C4-2B (cell line): ENCODE measurements around the gene NASP.
"Not testable (repeated sequence)": the region's sequence is repeated elsewhere in the genome, so short reads cannot be mapped to it uniquely, and the experiment has no call there.

ENCODE experiments used
- H3K27ac ChIP-seq: fragments of 450-650 bp; 2 replicates; pipeline ENCODE4 v1.5.1; 2017
- CTCF ChIP-seq: fragments of 450-650 bp; conservative IDR thresholded peaks from 2 replicates; pipeline ENCODE4 v1.5.1; 2017; ENCODE audit warnings: mild to moderate bottlenecking
- ZFX ChIP-seq: fragments of 450-650 bp; IDR thresholded peaks from 2 replicates; pipeline ENCODE4 v1.6.1; 2017

Gene NASP

GRCh38 chr1:45586769-45587168 lies 2.9 kb downstream of the NASP start:
- no peak overlapping the region for H3K27ac ChIP-seq

GRCh38 chr1:45589861-45590260 lies 6.0 kb downstream of the NASP start:
- peak overlapping the region; percentile 58 for H3K27ac ChIP-seq
- TF ChIP-seq ZFX (no peak), CTCF (no peak)

More at GRCh38 chr1:45586769-45587168, 2.9 kb downstream of the NASP start:
- TF ChIP-seq CTCF (no peak), ZFX (no peak)

GRCh38 chr1:45594412-45594811 lies 10.6 kb downstream of the NASP start:
- TF ChIP-seq CTCF = no peak
- TF ChIP-seq ZFX = no peak
- H3K27ac ChIP-seq = no peak overlapping the region

- H3K27ac ChIP-seq = not testable (repeated sequence)
Measured at GRCh38 chr1:45596765-45597164, 12.9 kb downstream of the NASP start.

GRCh38 chr1:45604239-45604638 lies 20.4 kb downstream of the NASP start:
- no peak for TF ChIP-seq CTCF
- no peak for TF ChIP-seq ZFX
- no peak overlapping the region for H3K27ac ChIP-seq

GRCh38 chr1:45607404-45608074 lies 23.7 kb downstream of the NASP start:
- TF ChIP-seq ZFX (no peak), CTCF (no peak)
- no peak overlapping the region for H3K27ac ChIP-seq

GRCh38 chr1:45608175-45609156 lies 24.6 kb downstream of the NASP start:
- TF ChIP-seq CTCF (no peak), ZFX (no peak)
- H3K27ac ChIP-seq = no peak overlapping the region
